HepG2 (cell line): ENCODE results near the gene TOR4A. TPM values are rescaled to one million over a fixed set of nuclear protein-coding genes. Genes with fewer than 3 reads are reported as not detected.

Experiments used
- DNMT1 ChIP-seq: sonication (generic); formaldehyde crosslinking; IDR thresholded peaks from 2 replicates; pipeline ENCODE4 v1.5.1; 2020; ENCODE audit warnings: mild to moderate bottlenecking, missing genetic modification reagents
- HDAC2 ChIP-seq: sonication (generic); formaldehyde crosslinking; IDR thresholded peaks from 2 replicates; pipeline ENCODE4 v1.4.0; 2020; ENCODE audit warnings: missing genetic modification reagents
- HOXA9 ChIP-seq: sonication (generic); formaldehyde crosslinking; IDR thresholded peaks from 2 replicates; pipeline ENCODE4 v1.8.1; 2022; ENCODE audit warnings: missing genetic modification reagents, mild to moderate bottlenecking, moderate library complexity, borderline replicate concordance
- JUN ChIP-seq: sonication (generic); formaldehyde crosslinking; IDR thresholded peaks from 2 replicates; pipeline ENCODE4 v1.4.0; 2020; ENCODE audit warnings: mild to moderate bottlenecking, missing genetic modification reagents
- MAF1 ChIP-seq: sonication (generic); formaldehyde crosslinking; IDR thresholded peaks from 2 replicates; pipeline ENCODE4 v1.5.0; 2020; ENCODE audit warnings: missing genetic modification reagents, borderline replicate concordance
- MTF2 ChIP-seq: sonication (generic); formaldehyde crosslinking; IDR thresholded peaks from 2 replicates; pipeline ENCODE4 v1.5.0; 2020; ENCODE audit warnings: missing genetic modification reagents, borderline replicate concordance
- NFE2L2 ChIP-seq: fragments of 150-350 bp; IDR thresholded peaks from 2 replicates; pipeline ENCODE4 v1.6.1; 2014; ENCODE audit warnings: low read length
- PHF8 ChIP-seq: sonication (generic); formaldehyde crosslinking; IDR thresholded peaks from 2 replicates; pipeline ENCODE4 v1.5.0; 2020; ENCODE audit warnings: missing genetic modification reagents
- RFX3 ChIP-seq: IDR thresholded peaks from 2 replicates; pipeline ENCODE4 v1.6.1; 2016; ENCODE audit warnings: missing biosample characterization, missing genetic modification reagents
- TAF15 ChIP-seq: fragments of 200-400 bp; formaldehyde crosslinking; IDR thresholded peaks from one replicate; pipeline ENCODE4 v1.6.1; 2018; ENCODE audit warnings: mild to moderate bottlenecking, low read depth, low read length; ENCODE audit not compliant: poor library complexity, severe bottlenecking
- YEATS4 ChIP-seq: sonication (generic); formaldehyde crosslinking; IDR thresholded peaks from 2 replicates; pipeline ENCODE4 v1.4.0; 2020; ENCODE audit warnings: missing genetic modification reagents, borderline replicate concordance
- ZNF317 ChIP-seq: sonication (generic); formaldehyde crosslinking; IDR thresholded peaks from 2 replicates; pipeline ENCODE4 v1.5.0; 2020; ENCODE audit warnings: mild to moderate bottlenecking, missing genetic modification reagents
- ZNF598 ChIP-seq: sonication (generic); formaldehyde crosslinking; IDR thresholded peaks from 2 replicates; pipeline ENCODE4 v1.5.1; 2020; ENCODE audit warnings: mild to moderate bottlenecking, missing genetic modification reagents, borderline replicate concordance
- ZNF678 ChIP-seq: sonication (generic); formaldehyde crosslinking; IDR thresholded peaks from 2 replicates; pipeline ENCODE4 v1.4.0; 2020; ENCODE audit warnings: mild to moderate bottlenecking, missing genetic modification reagents
- polyA plus RNA-seq, 8 experiments: library from polyadenylated mRNA; depleted of rRNA in 3 of 8; stranded (reverse) in 7 of 8; unstranded in 1 of 8; fragments of >200 nt; fragmentation: Illumina TruSeq in 4 of 8; extraction: Trizol in 4 of 8; gene quantifications; 2 replicates each; pipeline versions ENCODE4 v1.2.1 to v1.2.3, GENCODE V29; 2011 to 2016; ENCODE audit warnings: low read depth in 4 of 8, missing spikeins in 1 of 8, mixed read lengths in 1 of 8; ENCODE audit not compliant: insufficient read depth in 1 of 8
- total RNA-seq, 5 experiments: library from RNA; depleted of rRNA; stranded (reverse); fragments of >200 nt; fragmentation: Illumina TruSeq; extraction: Trizol; gene quantifications; 2 replicates each; pipeline ENCODE4 v1.2.3, GENCODE V29; 2016; ENCODE audit warnings: low read depth in 1 of 5
- TF ChIP-seq, protein P1 (sequence below): sonication (generic); formaldehyde crosslinking; IDR thresholded peaks from 2 replicates; pipeline ENCODE4 v1.8.0; 2022; ENCODE audit warnings: missing genetic modification reagents, low read depth, mild to moderate bottlenecking, borderline replicate concordance
- TF ChIP-seq, protein P2 (sequence below): IDR thresholded peaks from 2 replicates; pipeline ENCODE4 v1.6.1; 2016; ENCODE audit warnings: low read depth, missing genetic modification reagents, missing compliant biosample characterization
- TF ChIP-seq, protein P3 (sequence below): sonication (generic); formaldehyde crosslinking; IDR thresholded peaks from 2 replicates; pipeline ENCODE4 v1.4.0; 2020; ENCODE audit warnings: missing genetic modification reagents
- TF ChIP-seq, protein P4 (sequence below): sonication (generic); formaldehyde crosslinking; IDR thresholded peaks from 2 replicates; pipeline ENCODE4 v1.4.0; 2020; ENCODE audit warnings: missing genetic modification reagents, low read depth, mild to moderate bottlenecking, borderline replicate concordance
- TF ChIP-seq, protein P5 (sequence below): sonication (generic); formaldehyde crosslinking; IDR thresholded peaks from 2 replicates; pipeline ENCODE4 v1.4.0; 2020; ENCODE audit warnings: missing genetic modification reagents

The TOR4A gene
- total and polyA plus RNA-seq, 2 of the 13 experiments (the other 11 are each of a cell fraction or from before 2014, with no cell fraction given), result 11.1 to 14.2 TPM

DNA sequence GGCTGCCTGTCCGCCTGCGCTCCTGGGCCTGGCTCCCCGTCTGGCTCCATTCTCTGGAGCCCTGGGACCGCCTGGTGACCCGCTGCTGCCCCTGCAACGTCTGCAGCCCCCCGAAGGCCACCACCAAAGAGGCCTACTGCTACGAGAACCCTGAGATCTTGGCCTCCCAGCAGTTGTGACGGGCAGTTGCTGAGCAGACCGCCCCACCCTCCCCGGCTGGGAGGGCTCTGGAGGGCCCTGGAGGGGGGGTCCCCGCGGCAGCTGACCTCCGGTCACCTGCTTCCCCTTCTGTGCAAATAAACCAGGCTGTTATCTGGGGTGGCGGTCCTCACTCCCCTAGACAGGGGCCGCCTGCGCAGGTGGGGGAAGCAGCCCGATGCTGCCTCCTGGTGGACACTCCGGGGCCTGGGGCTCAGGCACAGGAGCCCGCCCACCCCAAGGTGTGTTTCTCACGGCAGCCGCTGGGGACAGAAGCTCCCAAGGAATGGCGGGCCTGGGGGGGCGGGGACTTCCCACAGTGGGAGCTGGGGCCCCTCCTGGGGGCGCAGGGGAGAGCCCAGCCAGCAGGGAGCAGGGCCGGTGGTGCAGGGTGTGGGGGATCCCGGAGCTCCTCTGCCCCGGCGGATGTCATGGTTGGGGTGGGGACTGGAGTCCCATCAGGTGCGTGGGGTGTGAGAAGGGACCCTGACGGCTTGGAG, 41.1 kb upstream of the TOR4A start (continued):
- no peak for TF ChIP-seq NFE2L2
- TF ChIP-seq HOXA9, result no peak
- TF ChIP-seq, protein P1, sequence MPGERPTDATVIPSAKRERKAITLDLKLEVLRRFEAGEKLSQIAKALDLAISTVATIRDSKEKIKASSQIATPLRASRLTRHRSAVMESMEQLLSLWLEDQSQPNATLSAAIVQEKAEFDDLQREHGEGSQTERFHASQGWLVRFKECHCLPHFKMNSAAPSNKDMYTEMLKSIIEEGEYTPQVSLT (CRISPR knock-in tag), result no peak
- no peak for TF ChIP-seq DNMT1 (CRISPR knock-in tag)
- no peak for TF ChIP-seq ZNF598 (CRISPR knock-in tag)
- peak; percentile 76 for TF ChIP-seq HDAC2 (CRISPR knock-in tag)
- no peak for TF ChIP-seq RFX3 (CRISPR knock-in tag)
- TF ChIP-seq, protein P2, sequence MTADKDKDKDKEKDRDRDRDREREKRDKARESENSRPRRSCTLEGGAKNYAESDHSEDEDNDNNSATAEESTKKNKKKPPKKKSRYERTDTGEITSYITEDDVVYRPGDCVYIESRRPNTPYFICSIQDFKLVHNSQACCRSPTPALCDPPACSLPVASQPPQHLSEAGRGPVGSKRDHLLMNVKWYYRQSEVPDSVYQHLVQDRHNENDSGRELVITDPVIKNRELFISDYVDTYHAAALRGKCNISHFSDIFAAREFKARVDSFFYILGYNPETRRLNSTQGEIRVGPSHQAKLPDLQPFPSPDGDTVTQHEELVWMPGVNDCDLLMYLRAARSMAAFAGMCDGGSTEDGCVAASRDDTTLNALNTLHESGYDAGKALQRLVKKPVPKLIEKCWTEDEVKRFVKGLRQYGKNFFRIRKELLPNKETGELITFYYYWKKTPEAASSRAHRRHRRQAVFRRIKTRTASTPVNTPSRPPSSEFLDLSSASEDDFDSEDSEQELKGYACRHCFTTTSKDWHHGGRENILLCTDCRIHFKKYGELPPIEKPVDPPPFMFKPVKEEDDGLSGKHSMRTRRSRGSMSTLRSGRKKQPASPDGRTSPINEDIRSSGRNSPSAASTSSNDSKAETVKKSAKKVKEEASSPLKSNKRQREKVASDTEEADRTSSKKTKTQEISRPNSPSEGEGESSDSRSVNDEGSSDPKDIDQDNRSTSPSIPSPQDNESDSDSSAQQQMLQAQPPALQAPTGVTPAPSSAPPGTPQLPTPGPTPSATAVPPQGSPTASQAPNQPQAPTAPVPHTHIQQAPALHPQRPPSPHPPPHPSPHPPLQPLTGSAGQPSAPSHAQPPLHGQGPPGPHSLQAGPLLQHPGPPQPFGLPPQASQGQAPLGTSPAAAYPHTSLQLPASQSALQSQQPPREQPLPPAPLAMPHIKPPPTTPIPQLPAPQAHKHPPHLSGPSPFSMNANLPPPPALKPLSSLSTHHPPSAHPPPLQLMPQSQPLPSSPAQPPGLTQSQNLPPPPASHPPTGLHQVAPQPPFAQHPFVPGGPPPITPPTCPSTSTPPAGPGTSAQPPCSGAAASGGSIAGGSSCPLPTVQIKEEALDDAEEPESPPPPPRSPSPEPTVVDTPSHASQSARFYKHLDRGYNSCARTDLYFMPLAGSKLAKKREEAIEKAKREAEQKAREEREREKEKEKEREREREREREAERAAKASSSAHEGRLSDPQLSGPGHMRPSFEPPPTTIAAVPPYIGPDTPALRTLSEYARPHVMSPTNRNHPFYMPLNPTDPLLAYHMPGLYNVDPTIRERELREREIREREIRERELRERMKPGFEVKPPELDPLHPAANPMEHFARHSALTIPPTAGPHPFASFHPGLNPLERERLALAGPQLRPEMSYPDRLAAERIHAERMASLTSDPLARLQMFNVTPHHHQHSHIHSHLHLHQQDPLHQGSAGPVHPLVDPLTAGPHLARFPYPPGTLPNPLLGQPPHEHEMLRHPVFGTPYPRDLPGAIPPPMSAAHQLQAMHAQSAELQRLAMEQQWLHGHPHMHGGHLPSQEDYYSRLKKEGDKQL (CRISPR knock-in tag), result no peak
- TF ChIP-seq JUN (CRISPR knock-in tag), result no peak
- TF ChIP-seq ZNF317, result peak; percentile 28; the same call in 1 of the 2 replicates
- TF ChIP-seq, protein P3, sequence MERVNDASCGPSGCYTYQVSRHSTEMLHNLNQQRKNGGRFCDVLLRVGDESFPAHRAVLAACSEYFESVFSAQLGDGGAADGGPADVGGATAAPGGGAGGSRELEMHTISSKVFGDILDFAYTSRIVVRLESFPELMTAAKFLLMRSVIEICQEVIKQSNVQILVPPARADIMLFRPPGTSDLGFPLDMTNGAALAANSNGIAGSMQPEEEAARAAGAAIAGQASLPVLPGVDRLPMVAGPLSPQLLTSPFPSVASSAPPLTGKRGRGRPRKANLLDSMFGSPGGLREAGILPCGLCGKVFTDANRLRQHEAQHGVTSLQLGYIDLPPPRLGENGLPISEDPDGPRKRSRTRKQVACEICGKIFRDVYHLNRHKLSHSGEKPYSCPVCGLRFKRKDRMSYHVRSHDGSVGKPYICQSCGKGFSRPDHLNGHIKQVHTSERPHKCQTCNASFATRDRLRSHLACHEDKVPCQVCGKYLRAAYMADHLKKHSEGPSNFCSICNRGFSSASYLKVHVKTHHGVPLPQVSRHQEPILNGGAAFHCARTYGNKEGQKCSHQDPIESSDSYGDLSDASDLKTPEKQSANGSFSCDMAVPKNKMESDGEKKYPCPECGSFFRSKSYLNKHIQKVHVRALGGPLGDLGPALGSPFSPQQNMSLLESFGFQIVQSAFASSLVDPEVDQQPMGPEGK, result peak; percentile 99
- TF ChIP-seq, protein P4, sequence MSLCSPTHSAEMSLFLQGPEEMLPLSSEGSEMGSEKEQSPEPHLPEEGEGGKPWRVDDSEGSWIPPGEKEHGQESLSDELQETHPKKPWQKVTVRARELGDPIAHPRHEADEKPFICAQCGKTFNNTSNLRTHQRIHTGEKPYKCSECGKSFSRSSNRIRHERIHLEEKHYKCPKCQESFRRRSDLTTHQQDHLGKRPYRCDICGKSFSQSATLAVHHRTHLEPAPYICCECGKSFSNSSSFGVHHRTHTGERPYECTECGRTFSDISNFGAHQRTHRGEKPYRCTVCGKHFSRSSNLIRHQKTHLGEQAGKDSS (CRISPR knock-in tag), result 0 out of 2 replicates have a peak, but pooled peaks have one; percentile 69
- TF ChIP-seq, protein P5, sequence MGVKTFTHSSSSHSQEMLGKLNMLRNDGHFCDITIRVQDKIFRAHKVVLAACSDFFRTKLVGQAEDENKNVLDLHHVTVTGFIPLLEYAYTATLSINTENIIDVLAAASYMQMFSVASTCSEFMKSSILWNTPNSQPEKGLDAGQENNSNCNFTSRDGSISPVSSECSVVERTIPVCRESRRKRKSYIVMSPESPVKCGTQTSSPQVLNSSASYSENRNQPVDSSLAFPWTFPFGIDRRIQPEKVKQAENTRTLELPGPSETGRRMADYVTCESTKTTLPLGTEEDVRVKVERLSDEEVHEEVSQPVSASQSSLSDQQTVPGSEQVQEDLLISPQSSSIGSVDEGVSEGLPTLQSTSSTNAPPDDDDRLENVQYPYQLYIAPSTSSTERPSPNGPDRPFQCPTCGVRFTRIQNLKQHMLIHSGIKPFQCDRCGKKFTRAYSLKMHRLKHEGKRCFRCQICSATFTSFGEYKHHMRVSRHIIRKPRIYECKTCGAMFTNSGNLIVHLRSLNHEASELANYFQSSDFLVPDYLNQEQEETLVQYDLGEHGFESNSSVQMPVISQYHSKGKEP (CRISPR knock-in tag), result no peak
- peak; percentile 13; the same call in 1 of the 2 replicates for TF ChIP-seq ZNF678
- 0 out of 2 replicates have a peak, but pooled peaks have one; percentile 6 for TF ChIP-seq MAF1 (CRISPR knock-in tag)
- peak; percentile 64; the same call in 1 of the 2 replicates for TF ChIP-seq YEATS4 (CRISPR knock-in tag)
- no peak for TF ChIP-seq TAF15
- no peak; the same call in 1 of the 2 replicates for TF ChIP-seq PHF8 (CRISPR knock-in tag)
- TF ChIP-seq MTF2 (CRISPR knock-in tag), result 0 out of 2 replicates have a peak, but pooled peaks have one; percentile 57
